KMS-11 (cell line): Measurements from ENCODE around the gene OBSL1.

Experiments
- H2AFZ ChIP-seq: fragments of 200-600 bp; sonication (generic); 2 replicates; pipeline ENCODE4 v1.6.1; 2016; ENCODE audit warnings: antibody characterized with exemption, mixed run types, low read depth
- H3K27ac ChIP-seq: fragments of 200-600 bp; sonication (generic); 2 replicates; pipeline ENCODE4 v1.6.1; 2016; ENCODE audit warnings: mild to moderate bottlenecking, mixed run types
- H3K27me3 ChIP-seq: fragments of 200-600 bp; sonication (generic); 2 replicates; pipeline ENCODE4 v1.6.1; 2017; ENCODE audit warnings: mild to moderate bottlenecking, low read depth, mixed run types, moderate library complexity; ENCODE audit not compliant: insufficient read depth
- H3K36me3 ChIP-seq: fragments of 200-600 bp; sonication (generic); 2 replicates; pipeline ENCODE4 v1.6.1; 2017; ENCODE audit warnings: mild to moderate bottlenecking, mixed run types; ENCODE audit not compliant: insufficient read depth
- H3K4me1 ChIP-seq: fragments of 200-600 bp; sonication (generic); 2 replicates; pipeline ENCODE4 v1.6.1; 2016; ENCODE audit warnings: mild to moderate bottlenecking, low read depth, mixed run types; ENCODE audit not compliant: poor library complexity, severe bottlenecking
- H3K4me2 ChIP-seq: fragments of 200-600 bp; sonication (generic); 2 replicates; pipeline ENCODE4 v1.7.0; 2016; ENCODE audit warnings: mild to moderate bottlenecking, mixed run types
- H3K4me3 ChIP-seq: fragments of 200-600 bp; sonication (generic); IDR thresholded peaks from 2 replicates; pipeline ENCODE4 v1.6.1; 2017; ENCODE audit warnings: low read depth, low read length, mixed read lengths; ENCODE audit not compliant: insufficient read depth
- H3K79me2 ChIP-seq: fragments of 200-600 bp; sonication (generic); 2 replicates; pipeline ENCODE4 v1.6.1; 2016; ENCODE audit warnings: low read depth, mixed run types; ENCODE audit not compliant: insufficient read depth
- H3K9ac ChIP-seq: fragments of 200-600 bp; sonication (generic); 2 replicates; pipeline ENCODE4 v1.6.1; 2016; ENCODE audit warnings: mild to moderate bottlenecking, mixed run types
- H4K20me1 ChIP-seq: fragments of 200-600 bp; sonication (generic); 2 replicates; pipeline ENCODE4 v1.6.1; 2016; ENCODE audit warnings: mild to moderate bottlenecking, mixed run types; ENCODE audit not compliant: insufficient read depth
- CTCF ChIP-seq: fragments of 200-600 bp; sonication (generic); conservative IDR thresholded peaks from 2 replicates; pipeline ENCODE4 v1.6.1; 2017; ENCODE audit warnings: low read depth, mild to moderate bottlenecking, antibody characterized with exemption, low read length, moderate library complexity, mixed read lengths

The OBSL1 gene

DNA sequence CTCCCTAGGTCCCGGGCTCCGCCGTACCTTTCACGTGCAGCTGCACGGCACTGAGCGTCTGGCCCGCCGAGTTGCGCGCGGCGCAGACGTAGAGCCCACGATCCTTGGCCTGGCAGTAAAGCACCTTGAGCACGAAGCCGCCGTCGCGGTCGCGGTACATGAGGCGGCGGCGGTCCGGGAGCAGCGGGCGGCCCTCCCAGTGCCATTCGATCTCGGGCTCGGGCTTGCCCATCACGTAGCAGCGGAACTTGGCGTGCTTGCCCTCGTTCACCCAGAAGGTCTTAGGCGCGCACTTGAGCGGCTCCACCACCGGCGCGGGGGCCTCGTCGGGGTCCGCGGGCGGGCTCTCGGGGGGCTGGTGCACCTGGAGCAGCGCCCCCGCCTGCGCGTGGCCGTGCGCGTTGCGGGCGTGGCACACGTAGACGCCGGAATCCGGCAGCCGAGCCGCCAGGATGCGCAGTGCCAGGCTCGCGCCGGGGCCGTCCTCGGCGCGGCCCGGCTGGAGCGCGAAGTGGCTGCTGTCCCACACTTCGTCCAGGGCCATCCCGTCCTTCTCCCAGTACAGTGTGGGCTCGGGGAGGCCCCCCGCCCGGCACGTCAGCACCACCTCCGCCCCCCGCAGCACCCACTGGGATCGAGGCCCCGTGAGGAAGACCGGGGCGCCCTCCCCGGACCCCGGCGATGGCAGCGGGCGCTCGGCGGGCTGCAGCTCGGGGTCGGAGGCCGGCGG, 980 bp downstream of the OBSL1 start:
- Histone ChIP-seq H4K20me1 (no peaks in the 10 kb centered on the region), H3K9ac (no peak overlapping the region), H3K4me3 (no peak overlapping the region), H3K79me2 (no peaks in the 10 kb centered on the region), H3K27ac (no peak overlapping the region), H3K36me3 (no peaks in the 10 kb centered on the region), H3K27me3 (peaks cover 62% of the 10 kb centered on the region), H2AFZ (no peak overlapping the region), H3K4me1 (no peaks in the 10 kb centered on the region), H3K4me2 (no peak overlapping the region)
- TF ChIP-seq CTCF = no peak

GRCh38 chr2:219569635-219570034, 1.7 kb downstream of the OBSL1 start:
- H2AFZ ChIP-seq = no peak overlapping the region
- no peak overlapping the region for H3K27ac ChIP-seq
- H3K36me3 ChIP-seq = no peaks in the 10 kb centered on the region
- no peaks in the 10 kb centered on the region for H4K20me1 ChIP-seq
- H3K4me3 ChIP-seq = no peak overlapping the region
- TF ChIP-seq CTCF = no peak
- H3K79me2 ChIP-seq = no peaks in the 10 kb centered on the region
- H3K4me1 ChIP-seq = no peaks in the 10 kb centered on the region
- no peak overlapping the region for H3K4me2 ChIP-seq
- H3K9ac ChIP-seq = no peak overlapping the region
- H3K27me3 ChIP-seq = peaks cover 65% of the 10 kb centered on the region

- TF ChIP-seq CTCF = no peak
Observed at GRCh38 chr2:219569041-219569440, 2.3 kb downstream of the OBSL1 start.

GRCh38 chr2:219567791-219568361, 3.5 kb downstream of the OBSL1 start:
- Histone ChIP-seq H3K79me2 (no peaks in the 10 kb centered on the region), H3K36me3 (no peaks in the 10 kb centered on the region), H3K27me3 (peaks cover 74% of the 10 kb centered on the region)

More at GRCh38 chr2:219569041-219569440, 2.3 kb downstream of the OBSL1 start:
- H3K27ac ChIP-seq = no peak overlapping the region
- no peak overlapping the region for H3K9ac ChIP-seq
- H3K4me3 ChIP-seq = no peak overlapping the region
- no peaks in the 10 kb centered on the region for H4K20me1 ChIP-seq
- H3K27me3 ChIP-seq = peaks cover 71% of the 10 kb centered on the region
- no peaks in the 10 kb centered on the region for H3K4me1 ChIP-seq
- no peak overlapping the region for H2AFZ ChIP-seq
- no peaks in the 10 kb centered on the region for H3K79me2 ChIP-seq
- H3K36me3 ChIP-seq = no peaks in the 10 kb centered on the region
- no peak overlapping the region for H3K4me2 ChIP-seq

More at GRCh38 chr2:219567791-219568361, 3.5 kb downstream of the OBSL1 start:
- Histone ChIP-seq H3K4me1 (no peaks in the 10 kb centered on the region), H3K4me3 (no peak overlapping the region), H3K27ac (no peak overlapping the region), H4K20me1 (no peaks in the 10 kb centered on the region), H3K4me2 (no peak overlapping the region), H2AFZ (no peak overlapping the region), H3K9ac (no peak overlapping the region)
- no peak for TF ChIP-seq CTCF
